GM06990 (cell line): Measurements from ENCODE around the gene BABAM2.

Experiments used
- DNase-seq: peaks from one replicate; pipeline ENCODE4 v3.0.0-alpha.2; 2011; ENCODE audit not compliant: insufficient read length; ENCODE audit errors: extremely low read depth
- H3K27me3 ChIP-seq: replicated peaks from 2 replicates; pipeline ENCODE4 v1.6.0; 2011; ENCODE audit warnings: low read length; ENCODE audit not compliant: control insufficient read depth, insufficient read depth
- H3K36me3 ChIP-seq: 2 replicates; pipeline ENCODE4 v1.5.1; 2011; ENCODE audit warnings: low read length; ENCODE audit not compliant: control insufficient read depth, insufficient read depth
- H3K4me3 ChIP-seq: replicated peaks from 2 replicates; pipeline ENCODE4 v1.5.1; 2011; ENCODE audit warnings: low read depth, mild to moderate bottlenecking, control low read depth, low read length
- TF ChIP-seq, protein P1 (sequence below): IDR thresholded peaks from 2 replicates; pipeline ENCODE4 v1.5.1; 2011; ENCODE audit warnings: low read length, control low read depth, mild to moderate bottlenecking, inconsistent platforms; ENCODE audit not compliant: insufficient read depth, poor library complexity, severe bottlenecking

The BABAM2 gene

GRCh38 chr2:28325567-28326468 is 435.3 kb downstream of the BABAM2 start:
- H3K27me3 ChIP-seq: no peaks in the 10 kb centered on the region
- TF ChIP-seq, protein P1, sequence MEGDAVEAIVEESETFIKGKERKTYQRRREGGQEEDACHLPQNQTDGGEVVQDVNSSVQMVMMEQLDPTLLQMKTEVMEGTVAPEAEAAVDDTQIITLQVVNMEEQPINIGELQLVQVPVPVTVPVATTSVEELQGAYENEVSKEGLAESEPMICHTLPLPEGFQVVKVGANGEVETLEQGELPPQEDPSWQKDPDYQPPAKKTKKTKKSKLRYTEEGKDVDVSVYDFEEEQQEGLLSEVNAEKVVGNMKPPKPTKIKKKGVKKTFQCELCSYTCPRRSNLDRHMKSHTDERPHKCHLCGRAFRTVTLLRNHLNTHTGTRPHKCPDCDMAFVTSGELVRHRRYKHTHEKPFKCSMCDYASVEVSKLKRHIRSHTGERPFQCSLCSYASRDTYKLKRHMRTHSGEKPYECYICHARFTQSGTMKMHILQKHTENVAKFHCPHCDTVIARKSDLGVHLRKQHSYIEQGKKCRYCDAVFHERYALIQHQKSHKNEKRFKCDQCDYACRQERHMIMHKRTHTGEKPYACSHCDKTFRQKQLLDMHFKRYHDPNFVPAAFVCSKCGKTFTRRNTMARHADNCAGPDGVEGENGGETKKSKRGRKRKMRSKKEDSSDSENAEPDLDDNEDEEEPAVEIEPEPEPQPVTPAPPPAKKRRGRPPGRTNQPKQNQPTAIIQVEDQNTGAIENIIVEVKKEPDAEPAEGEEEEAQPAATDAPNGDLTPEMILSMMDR: no peak
- H3K4me3 ChIP-seq: no peak overlapping the region
- DNase-seq: peak; percentile 64
- no peaks in the 10 kb centered on the region for H3K36me3 ChIP-seq

GRCh38 chr2:28326469-28326805 is 435.9 kb downstream of the BABAM2 start:
- Histone ChIP-seq H3K36me3 (no peaks in the 10 kb centered on the region), H3K27me3 (no peaks in the 10 kb centered on the region), H3K4me3 (no peak overlapping the region)
- TF ChIP-seq, protein P1: no peak
- no peak for DNase-seq

DNA sequence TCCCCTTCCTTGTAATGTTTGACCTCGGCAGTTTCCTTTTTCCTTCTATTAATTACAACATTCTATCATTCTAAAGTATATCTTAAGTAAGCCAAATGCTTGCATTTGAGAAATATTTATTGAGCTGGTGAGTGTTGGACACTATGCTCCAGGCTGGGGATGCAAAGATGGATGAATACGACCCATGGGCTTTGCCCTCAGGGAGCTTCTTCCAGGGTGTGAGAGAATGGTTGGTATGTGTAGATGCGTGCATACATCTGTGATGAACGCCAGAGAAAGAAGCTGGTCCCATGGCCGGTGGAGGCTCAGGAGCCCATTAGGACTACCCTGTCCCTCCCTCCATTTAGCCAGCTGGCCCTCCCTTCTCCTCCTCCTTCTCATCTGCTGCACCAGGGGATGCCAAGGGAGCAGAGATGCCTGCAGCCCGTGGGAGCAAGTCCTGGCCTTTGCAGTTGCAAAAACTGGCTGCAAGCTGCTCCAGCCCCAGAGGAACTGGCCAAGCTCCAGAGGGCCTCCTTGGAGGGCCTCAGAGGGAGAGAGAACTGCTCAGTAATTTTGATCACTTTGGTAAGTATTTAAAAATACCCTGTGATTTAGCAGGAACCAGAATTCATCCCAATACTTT is 436.5 kb downstream of the BABAM2 start:
- TF ChIP-seq, protein P1: no peak
- DNase-seq: no peak
- H3K4me3 ChIP-seq: no peak overlapping the region
- H3K36me3 ChIP-seq: no peaks in the 10 kb centered on the region
- H3K27me3 ChIP-seq: no peaks in the 10 kb centered on the region

DNA sequence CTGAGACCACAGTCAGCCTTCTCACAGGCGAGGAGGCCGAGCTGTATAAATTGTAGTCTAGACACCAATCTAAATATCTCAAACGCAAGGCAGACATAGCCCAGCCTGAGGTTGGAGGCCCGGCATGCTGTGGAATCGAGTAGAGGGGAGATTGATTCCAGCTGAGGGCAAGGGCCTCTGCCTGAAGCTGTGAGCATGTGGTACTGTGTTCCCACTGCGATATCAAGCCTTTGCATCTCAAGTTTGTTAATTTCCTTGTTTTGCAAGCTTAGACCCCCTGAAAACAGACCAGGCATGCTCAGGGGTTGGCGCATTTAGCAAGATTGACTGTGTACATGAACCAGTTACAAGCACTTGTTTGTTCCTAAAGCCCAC is 437.0 kb downstream of the BABAM2 start:
- H3K36me3 ChIP-seq: no peaks in the 10 kb centered on the region
- H3K27me3 ChIP-seq: no peaks in the 10 kb centered on the region
- TF ChIP-seq, protein P1: no peak
- no peak overlapping the region for H3K4me3 ChIP-seq
- DNase-seq: no peak

- no peak overlapping the region for H3K4me3 ChIP-seq
- H3K27me3 ChIP-seq: no peaks in the 10 kb centered on the region
- no peak for DNase-seq
- H3K36me3 ChIP-seq: no peaks in the 10 kb centered on the region
- TF ChIP-seq, protein P1: no peak
Measured at GRCh38 chr2:28327956-28328922, 437.7 kb downstream of the BABAM2 start.
